HG03520 (cell line): ENCODE results near the gene COX6A1.
"Not testable (repeated sequence)": the region's sequence is repeated elsewhere in the genome, so short reads cannot be mapped to it uniquely, and the experiment has no call there.

Source experiments
- ATAC-seq: cut with Tn5 transposase; IDR thresholded peaks from one replicate; pipeline ENCODE4 v1.9.1; 2021; ENCODE audit warnings: mild to moderate bottlenecking, moderate library complexity; ENCODE audit not compliant: unreplicated experiment

Gene COX6A1

GRCh38 chr12:120466560-120467315 is 28.8 kb downstream of the COX6A1 start:
- ATAC-seq: no peak

- ATAC-seq: no peak
Measured at GRCh38 chr12:120467439-120467838, 29.5 kb downstream of the COX6A1 start.

GRCh38 chr12:120468325-120468820 is 30.5 kb downstream of the COX6A1 start:
- ATAC-seq: no peak

GRCh38 chr12:120468821-120469449 is 31.0 kb downstream of the COX6A1 start:
- no peak for ATAC-seq

DNA sequence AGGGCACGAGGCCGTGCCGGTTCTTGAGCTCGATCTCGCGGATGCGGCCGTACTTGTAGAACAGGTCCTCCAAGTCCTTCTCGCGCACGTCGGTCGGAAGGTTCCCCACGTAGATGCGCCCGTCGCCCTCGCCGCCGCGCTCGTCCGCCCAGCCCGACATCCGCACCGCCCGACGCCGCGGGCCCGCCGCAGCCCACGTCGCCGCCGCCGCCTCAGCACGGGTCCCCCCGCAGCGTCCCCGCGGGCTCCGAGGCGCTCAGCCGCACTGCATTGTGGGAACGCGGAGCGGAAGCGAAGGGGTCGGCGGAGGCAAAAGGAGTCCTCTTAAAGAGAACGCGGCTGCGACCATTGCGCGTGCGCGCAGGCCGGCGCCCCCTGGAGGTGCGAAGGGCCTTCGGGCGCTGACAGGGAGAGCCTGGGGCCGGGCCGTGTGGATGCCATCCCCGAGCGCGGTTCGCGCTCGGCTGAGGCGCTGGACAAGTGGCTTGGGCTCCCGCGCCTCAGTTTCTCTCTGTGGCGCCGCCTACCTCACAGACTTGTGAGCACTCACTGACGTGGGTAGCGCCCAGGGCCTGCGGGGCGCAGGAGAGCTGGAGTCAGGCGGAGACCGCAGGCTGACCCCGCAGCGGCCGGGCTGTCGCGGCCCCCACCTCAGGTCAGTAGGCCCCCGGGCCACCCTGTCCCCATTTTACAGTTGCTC is 31.7 kb downstream of the COX6A1 start, which contains the start of gene SRSF9:
SRSF9 (minus strand) TSS at position 299 of the 700 bp plus-strand sequence; CDS start at position 160, 139 bp downstream.
- peak; percentile 85 for ATAC-seq

DNA sequence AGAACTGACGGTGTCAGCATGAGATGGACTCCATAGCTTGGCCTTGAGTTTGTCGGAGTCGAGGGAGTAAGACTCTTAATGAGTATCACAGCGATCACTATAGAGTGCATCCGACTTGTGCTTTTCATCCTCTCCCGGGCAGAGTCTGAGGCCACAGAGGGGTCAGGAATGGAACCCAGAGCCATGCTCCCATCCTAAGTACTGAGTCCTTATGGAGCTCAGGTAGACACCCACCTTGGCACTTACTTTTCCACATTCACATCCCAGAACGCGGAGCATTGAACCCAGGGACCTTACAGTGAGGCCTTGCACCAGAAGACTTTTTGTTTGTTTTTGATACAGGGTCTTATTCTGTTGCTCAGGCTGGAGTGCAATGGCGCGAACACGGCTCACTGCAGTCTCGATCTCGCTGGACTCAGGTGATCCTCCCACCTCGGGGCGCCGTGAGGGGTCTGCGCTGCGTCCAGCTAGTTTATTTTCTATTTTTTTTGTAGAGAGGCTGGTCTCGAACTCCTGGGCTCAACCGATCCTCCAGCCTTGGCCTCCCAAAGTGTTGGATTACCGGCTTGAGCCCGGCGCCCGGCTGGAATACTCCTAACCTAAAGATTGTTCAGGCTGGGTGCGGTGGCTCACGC is 32.4 kb downstream of the COX6A1 start:
- peak; percentile 10 for ATAC-seq

GRCh38 chr12:120472521-120472920 is 34.6 kb downstream of the COX6A1 start:
- no peak for ATAC-seq

DNA sequence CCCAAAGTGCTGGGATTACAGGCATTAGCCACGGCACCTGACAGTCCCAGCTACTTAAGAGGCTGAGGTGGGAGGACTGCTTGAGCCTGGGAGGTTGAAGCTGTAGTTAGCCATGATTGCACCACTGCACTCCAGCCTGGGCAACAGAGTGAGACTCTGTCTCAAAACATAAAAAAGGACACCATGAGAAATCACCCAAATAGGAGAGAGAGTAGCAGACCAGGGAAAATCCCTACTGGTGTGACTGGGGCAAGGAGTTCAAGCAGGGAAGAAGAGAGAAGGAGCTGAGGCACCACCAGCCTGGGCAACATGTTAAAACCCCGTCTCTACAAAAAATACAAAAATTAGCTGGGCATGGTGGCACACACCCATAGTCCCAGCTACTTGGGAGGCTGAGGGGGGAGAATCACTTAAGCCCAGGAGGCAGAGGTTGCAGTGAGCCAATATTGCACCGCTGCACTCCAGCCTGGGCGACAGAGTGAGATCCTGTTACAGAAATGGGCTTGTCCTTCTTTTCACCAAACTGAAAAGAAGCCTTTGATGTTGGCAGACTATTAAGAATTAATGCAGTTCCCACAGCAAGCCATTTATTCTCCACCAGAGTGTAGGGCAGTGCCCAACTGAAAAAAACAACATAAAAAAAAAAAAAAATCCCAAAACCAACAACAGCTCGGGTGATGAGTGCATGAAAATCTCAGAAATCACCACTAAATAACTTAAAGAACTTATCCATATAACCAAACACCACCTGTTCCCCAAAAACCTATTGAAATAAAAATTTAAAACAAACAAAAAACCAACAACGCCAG is 36.1 kb downstream of the COX6A1 start:
- no peak for ATAC-seq

DNA sequence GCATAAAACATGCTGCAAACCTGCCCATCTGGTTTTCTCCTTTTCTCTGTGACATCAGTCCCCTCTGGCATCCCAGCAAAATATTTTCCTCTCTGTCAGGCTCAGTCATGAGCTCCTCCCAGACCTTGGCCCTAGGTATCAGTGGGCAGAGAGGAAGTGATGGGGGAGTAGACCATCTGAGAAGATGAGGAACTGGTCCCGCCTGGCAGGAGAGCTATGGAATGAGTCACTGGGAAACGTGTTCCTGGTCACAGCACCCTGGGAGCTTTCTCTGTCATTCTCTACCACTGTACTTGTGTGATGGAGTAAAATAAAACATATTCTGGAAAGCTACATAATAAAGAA is 36.7 kb downstream of the COX6A1 start:
- no peak for ATAC-seq

DNA sequence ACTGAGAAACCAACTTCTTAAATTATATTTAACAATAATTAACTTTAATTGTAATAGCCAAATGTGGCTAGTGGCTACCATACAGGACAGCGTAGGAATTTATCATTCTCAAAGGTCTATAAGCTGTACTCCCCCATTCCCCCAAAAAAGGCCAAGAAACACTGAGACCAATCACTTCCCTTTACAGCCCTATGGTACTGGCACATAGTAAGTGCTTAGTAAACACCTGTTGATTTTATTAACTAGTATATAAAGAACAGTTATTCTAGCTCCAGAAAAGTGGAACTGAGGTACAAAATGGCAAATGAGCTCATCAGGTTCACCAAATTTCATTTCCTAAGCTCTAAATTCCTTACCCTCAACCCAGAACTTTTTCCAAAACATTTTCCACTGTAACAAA is 37.7 kb downstream of the COX6A1 start:
- no peak for ATAC-seq

- no peak for ATAC-seq
Measured at GRCh38 chr12:120479458-120479857, 41.5 kb downstream of the COX6A1 start.

GRCh38 chr12:120480211-120480610 is 42.3 kb downstream of the COX6A1 start:
- ATAC-seq: no peak

- no peak for ATAC-seq
Measured at GRCh38 chr12:120481022-120481767, 43.3 kb downstream of the COX6A1 start.

DNA sequence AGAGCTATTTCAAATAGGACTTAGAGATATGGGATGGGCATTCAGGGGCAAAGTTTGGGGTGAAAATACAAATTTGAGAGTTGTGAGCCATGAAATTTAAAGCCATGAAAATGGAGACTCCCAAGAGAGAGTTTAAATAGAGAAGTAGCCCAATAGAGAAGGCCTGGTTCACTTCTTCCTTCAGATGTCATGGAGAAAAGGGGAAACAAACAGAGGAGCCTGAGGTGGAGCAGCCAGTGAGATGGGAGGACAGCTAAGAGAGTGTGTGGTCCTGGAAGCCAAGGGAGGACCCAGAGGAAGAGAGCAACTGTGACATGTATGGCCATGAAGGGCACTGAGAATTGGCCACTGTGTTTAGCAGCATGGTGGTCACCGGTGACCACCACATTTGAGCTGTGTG is 45.7 kb downstream of the COX6A1 start:
- no peak for ATAC-seq

DNA sequence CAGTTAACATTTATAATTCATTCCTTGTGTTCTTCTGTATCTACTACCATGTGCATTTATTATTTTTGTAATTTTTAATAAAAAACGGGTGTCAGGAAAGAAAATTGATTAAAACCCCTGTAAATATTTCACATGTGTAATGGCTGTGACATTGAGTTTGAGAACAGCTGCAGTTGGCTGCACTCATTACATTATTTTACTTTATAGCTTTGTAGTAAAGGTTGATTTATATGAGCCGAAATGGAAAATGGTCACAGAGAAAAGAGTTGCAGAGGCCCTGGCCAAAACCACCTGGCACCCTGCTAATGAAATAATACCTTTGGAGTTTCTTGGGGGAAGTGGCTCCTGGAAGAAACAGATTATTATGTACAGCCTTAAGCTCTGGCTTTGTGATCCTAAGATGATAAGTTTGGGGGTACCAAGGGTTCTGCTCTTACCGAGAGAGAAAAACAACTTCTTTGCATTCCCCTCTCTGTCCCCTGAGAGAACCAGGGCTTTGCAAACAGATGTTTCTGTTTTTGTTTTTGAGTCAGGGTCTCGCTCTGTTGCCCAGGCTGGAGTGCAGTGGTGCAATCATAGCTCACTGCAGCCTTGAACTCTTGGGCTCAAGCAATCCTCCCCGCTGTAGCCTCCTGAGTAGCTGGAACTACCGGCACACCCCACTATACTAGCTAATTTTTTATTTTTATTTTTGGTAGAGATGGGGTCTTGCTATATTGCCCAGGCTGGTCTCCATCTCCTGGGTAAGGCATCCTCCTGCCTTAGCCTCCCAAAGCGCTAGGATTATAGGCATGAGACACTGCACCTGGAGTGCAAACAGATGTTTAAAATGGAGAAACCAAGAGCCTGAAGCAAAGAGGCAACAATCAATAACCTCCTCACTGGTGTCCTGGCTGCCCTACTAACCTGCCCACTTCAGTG is 48.3 kb downstream of the COX6A1 start:
- no peak for ATAC-seq

DNA sequence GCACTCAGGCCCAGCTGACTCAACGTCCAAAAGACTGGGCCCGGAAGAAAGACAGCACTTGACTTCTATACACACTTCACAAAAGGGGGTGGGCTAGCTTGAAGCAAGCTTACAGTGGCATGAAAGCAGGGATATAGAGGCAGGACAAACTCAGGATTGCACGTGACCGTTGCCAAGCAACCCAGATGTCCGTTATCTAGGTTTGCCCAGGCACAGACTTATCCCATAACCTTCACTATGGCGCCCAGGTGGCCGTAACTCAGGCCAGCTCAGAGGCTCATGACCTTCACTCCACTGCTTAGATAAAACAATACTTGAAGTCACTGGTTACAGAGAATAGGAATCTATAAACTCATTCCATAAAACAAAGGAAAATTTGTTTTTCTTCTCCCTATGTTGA is 49.6 kb downstream of the COX6A1 start:
- ATAC-seq: not testable (repeated sequence)

GRCh38 chr12:120488057-120488640 is 50.2 kb downstream of the COX6A1 start:
- ATAC-seq: no peak

DNA sequence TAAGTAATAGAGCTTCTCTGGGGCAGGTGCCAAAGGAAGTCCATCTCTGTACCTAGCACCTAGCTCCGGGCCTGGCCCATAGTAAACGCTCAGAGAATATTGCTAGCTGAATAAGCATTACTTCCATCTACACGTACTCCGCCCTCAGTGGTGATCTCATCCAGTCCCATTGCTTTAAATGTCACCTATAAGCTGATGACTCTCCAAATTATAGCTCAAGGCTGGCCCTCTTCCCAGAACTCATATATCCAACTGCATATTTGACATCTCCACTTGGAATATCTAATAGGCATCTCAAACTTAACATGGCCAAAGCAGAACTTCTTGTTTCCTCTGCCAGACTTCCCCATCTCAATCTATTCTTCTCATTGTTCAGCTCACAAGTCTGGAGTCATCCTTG is 51.1 kb downstream of the COX6A1 start:
- no peak for ATAC-seq
